ENCODE results near the gene OR4D5.
A peak's percentile ranks its signal among the peaks of the same experiment; 100 is the strongest.

OR4D5 gene

GRCh38 chr11:123939317-123939716, at the start of gene OR4D5:
Gene OR4D5 (plus strand): TSS chr11:123939617. CDS start chr11:123939617, 0 bp downstream.
- no peak for DNase-seq (ENCODE audit: low spot score)

GRCh38 chr11:123892031-123892430, 47.4 kb upstream of the OR4D5 start:
- DNase-seq (ENCODE audit: low spot score): no peak

GRCh38 chr11:123899792-123900191, 39.6 kb upstream of the OR4D5 start:
- DNase-seq (ENCODE audit: low spot score): no peak

- DNase-seq (ENCODE audit: low spot score): no peak
Observed at GRCh38 chr11:123901867-123902266, 37.5 kb upstream of the OR4D5 start, which contains the start of gene OR8D4. Gene OR8D4 (plus strand): TSS chr11:123902167. CDS start chr11:123906432, 4,265 bp downstream.

- DNase-seq (ENCODE audit: low spot score): no peak
Observed at GRCh38 chr11:123903932-123904331, 35.5 kb upstream of the OR4D5 start.

- no peak for DNase-seq (ENCODE audit: low spot score)
Observed at GRCh38 chr11:123904932-123905331, 34.5 kb upstream of the OR4D5 start.

GRCh38 chr11:123905826-123906225, 33.6 kb upstream of the OR4D5 start:
- DNase-seq (ENCODE audit: low spot score): no peak

- DNase-seq (ENCODE audit: low spot score): no peak
Observed at GRCh38 chr11:123920943-123921342, 18.5 kb upstream of the OR4D5 start.

- no peak for DNase-seq (ENCODE audit: low spot score)
Observed at GRCh38 chr11:123924027-123924426, 15.4 kb upstream of the OR4D5 start.

- DNase-seq (ENCODE audit: low spot score): no peak
Observed at GRCh38 chr11:123942413-123942812, 3.0 kb downstream of the OR4D5 start.

GRCh38 chr11:123943738-123944137, 4.3 kb downstream of the OR4D5 start, which contains the start of gene OR6T1:
Gene OR6T1 (minus strand): TSS chr11:123943838. CDS start chr11:123943838, 0 bp downstream.
- no peak for DNase-seq (ENCODE audit: low spot score)

- no peak for DNase-seq (ENCODE audit: low spot score)
Observed at GRCh38 chr11:123945132-123945531, 5.7 kb downstream of the OR4D5 start.

- no peak for DNase-seq (ENCODE audit: low spot score)
Observed at GRCh38 chr11:123956752-123957151, 17.3 kb downstream of the OR4D5 start.

GRCh38 chr11:123973816-123974215, 34.4 kb downstream of the OR4D5 start:
- peak; percentile 99 for DNase-seq (ENCODE audit: low spot score)

GRCh38 chr11:123976770-123977560, 37.5 kb downstream of the OR4D5 start:
- no peak for DNase-seq (ENCODE audit: low spot score)

GRCh38 chr11:123977731-123978347, 38.4 kb downstream of the OR4D5 start, which contains the start of gene OR10S1:
Gene OR10S1 (minus strand): TSS chr11:123977781. CDS start chr11:123977664, 117 bp downstream.
- DNase-seq (ENCODE audit: low spot score): no peak

GRCh38 chr11:123979311-123979710, 39.9 kb downstream of the OR4D5 start:
- no peak for DNase-seq (ENCODE audit: low spot score)

All from kidney capillary endothelial cell (primary cell).